Stimulated activated CD8-positive, alpha-beta memory T cell treated with anti-CD3 and anti-CD28 coated beads, Interleukin-12 subunit alpha, Interleukin-12 subunit beta, amount 100 ng/mL, for 4 hours (primary cell): ENCODE data around the gene EREG.

ENCODE experiments used
- DNase-seq: peaks from one replicate; pipeline ENCODE4 v3.0.0-alpha.2; 2020; ENCODE audit warnings: low read depth

EREG gene

GRCh38 chr4:74344031-74344430 is 20.9 kb upstream of the EREG start:
- DNase-seq = no peak

GRCh38 chr4:74353858-74354257 is 11.1 kb upstream of the EREG start:
- DNase-seq = no peak

DNA sequence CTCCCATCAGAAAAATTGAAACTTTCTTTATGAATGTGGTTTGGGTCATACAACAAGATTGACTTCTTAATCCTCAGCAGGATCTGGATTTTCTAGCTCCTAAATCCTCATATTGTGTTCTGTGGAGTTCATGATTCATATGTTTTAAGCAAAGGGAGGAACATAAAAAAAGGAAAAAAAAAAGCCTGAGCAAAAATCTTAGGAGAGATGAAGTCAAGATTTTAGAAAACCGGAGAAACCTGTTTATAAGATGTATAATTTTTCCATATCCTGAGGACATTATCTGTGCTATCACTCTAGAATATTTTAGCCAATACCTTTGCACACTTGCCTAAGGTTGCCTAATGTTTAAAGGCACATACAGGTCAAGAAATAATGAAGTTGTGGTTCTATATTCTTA is 7.0 kb upstream of the EREG start:
- DNase-seq = no peak

- no peak for DNase-seq
Measured at GRCh38 chr4:74361671-74362070, 3.3 kb upstream of the EREG start.

GRCh38 chr4:74362347-74362746 is 2.6 kb upstream of the EREG start:
- DNase-seq = no peak

DNA sequence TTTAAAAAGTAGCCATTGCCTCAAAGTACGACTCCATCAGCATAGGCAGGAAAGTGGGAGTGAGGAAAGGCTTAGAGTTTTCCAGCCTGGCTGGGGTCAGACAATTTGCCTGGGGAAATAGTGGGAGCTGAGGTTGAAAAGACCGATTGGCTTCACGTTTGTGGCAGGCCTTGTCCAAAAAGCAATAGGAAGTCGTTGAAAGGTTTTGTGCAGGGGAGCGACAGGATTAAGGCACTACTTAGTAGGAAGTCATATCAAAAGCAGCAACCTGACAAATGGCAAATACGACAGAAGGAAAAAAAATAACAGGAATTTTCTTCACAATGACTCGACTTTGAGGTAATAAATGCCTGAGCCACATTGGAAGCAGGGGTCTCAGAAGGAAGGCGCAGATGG is 691 bp upstream of the EREG start:
- DNase-seq = no peak

DNA sequence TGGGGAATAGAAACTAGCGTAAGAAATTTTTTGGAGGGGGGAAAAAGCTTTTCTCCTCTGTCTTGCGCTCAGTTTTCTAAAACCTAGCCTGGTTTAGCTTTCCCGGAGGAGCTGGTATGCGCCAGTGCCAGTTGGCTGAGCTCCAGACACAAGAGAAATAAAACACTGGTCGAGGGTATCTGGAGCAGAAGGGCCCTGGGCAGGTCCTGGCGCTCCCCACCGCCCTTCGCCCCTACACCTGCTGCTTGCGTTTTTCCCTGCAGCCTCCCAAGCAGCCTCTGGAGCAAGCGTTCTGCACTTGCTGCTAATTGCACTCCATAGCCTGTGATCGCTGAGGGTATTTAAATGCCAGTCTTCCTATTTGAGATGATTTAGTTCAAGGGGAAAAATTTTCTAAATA is 816 bp downstream of the EREG start:
- DNase-seq = no peak

DNA sequence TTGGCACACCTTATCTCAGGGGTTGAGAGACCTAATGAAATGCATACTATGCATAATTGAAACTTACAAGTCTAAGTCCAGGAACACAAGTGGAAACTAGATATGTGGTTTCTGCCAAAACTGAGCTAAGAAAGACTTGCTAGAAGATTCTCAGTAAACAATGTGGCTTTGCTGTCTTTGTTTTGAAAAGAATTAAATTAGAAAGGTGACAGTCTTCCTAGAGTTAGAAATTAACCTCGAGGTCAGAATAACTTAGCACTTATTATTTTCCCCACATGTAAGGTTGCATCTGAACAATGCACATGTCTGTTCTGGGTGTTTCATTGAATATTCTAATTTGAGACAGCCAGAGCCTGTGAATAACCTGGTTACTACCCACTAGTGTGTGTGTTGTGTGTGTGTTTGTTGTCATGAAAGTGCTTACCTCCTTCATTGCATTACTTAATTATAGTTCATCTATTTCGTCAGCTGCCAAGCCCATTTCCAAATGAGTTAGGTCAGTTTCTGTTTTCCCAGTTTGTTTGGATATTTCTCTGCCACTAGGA is 1.5 kb downstream of the EREG start:
- DNase-seq = no peak

GRCh38 chr4:74367656-74368290 is 2.8 kb downstream of the EREG start:
- no peak for DNase-seq

DNA sequence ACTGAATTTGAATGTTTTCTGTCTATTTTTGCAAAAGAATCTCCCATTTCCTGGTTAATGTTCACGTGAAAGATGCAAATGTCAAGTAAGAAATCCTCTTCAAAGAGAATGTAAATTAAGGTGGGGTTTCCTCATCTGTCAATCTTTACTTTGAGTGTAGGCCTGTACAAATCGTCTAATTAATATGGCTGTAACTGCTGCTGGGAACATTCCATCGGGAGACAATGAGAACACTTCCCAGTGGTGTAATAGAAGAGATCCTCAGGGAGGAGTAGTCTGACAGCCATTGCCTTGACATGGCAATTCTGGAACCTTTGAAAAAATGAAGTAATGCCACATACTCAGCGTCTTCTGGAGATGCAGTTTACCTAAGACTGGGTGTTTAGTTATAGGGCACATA is 3.7 kb downstream of the EREG start:
- no peak for DNase-seq

GRCh38 chr4:74369855-74370254 is 4.9 kb downstream of the EREG start:
- no peak for DNase-seq

DNA sequence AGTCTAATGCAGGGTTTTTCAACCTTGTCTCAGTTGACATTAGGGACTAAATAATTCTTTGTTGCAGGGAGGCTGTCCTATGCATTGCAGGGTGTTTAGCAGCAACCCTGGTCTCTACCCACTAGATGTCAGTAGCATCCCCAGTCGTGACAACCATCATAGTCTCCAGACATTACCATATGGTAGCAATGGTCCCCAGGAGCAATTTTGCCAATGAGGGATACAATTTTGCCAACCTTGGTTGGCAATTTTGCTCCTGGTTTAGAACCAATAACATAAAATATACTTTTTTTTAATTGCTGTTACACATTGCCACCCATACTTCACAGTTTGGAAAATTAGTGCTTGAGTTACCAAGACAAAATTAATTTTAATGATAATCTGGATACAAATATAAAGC is 6.0 kb downstream of the EREG start:
- no peak for DNase-seq

GRCh38 chr4:74374128-74374527 is 9.2 kb downstream of the EREG start:
- no peak for DNase-seq

- DNase-seq = no peak
Measured at GRCh38 chr4:74374561-74375327, 9.8 kb downstream of the EREG start.

GRCh38 chr4:74375824-74376426 is 11.0 kb downstream of the EREG start:
- no peak for DNase-seq

GRCh38 chr4:74376888-74377483 is 12.0 kb downstream of the EREG start:
- no peak for DNase-seq

DNA sequence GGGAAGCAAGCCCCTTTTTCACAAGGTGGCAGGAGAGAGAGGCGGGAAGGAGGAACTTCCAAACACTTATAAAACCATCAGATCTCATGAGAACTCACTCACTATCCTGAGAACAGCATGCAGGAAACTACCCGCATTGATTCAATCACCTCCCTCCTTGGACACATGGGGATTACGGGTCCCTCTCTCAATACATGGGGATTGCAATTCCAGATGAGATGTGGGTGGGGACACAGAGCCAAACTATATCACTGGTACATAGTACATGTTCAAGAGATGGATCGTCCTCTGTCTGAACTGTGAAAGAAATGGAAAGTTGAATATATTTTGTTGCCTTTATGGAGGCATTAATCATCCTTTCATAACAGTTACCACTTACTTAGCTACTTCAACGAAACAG is 12.8 kb downstream of the EREG start:
- DNase-seq = no peak

- DNase-seq = no peak
Measured at GRCh38 chr4:74378573-74378972, 13.6 kb downstream of the EREG start.

DNA sequence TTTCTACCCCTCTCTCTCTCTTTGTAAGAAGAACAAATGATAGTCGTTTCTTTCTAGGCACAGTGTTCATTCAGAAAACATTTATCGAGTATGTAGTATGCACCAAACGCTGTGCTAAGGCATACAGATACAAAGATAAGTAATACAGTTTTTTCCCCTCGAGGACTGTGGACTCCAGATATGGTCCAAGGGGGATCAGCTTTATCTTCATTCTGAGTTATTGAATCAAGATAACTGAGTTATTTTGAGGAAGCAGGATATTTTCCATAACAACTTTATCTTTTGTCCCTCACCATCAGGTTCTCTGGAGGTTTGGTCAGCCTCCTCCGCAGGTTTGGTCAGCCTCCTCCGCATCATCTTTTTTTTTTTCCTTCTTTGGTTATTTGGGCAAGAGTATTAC is 15.0 kb downstream of the EREG start:
- DNase-seq = no peak

DNA sequence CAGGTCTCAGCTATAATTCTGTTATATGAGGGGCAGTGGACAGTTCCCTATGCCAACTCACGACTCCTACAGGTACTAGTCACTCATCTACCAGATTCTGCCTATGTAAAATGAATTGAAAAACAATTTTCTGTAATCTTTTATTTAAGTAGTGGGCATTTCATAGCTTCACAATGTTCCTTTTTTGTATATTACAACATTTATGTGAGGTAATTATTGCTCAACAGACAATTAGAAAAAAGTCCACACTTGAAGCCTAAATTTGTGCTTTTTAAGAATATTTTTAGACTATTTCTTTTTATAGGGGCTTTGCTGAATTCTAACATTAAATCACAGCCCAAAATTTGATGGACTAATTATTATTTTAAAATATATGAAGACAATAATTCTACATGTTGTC is 20.4 kb downstream of the EREG start:
- no peak for DNase-seq

- DNase-seq = no peak
Measured at GRCh38 chr4:74386159-74386558, 21.2 kb downstream of the EREG start.

DNA sequence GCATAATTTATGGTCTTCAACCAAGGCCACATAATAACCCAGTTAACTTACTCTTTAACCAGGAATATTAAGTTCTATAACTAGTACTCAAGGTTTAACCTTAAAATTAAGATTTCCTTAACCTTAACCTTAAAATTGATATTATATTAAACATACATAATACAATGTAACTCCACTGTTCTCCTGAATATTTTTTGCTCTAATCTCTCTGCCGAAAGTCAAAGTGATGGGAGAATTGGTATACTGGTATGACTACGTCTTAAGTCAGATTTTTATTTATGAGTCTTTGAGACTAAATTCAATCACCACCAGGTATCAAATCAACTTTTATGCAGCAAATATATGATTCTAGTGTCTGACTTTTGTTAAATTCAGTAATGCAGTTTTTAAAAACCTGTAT is 22.8 kb downstream of the EREG start:
- DNase-seq = no peak

GRCh38 chr4:74389494-74389893 is 24.5 kb downstream of the EREG start:
- DNase-seq = no peak
